Stomach (tissue), 9 donors: ENCODE measurements around the gene ZNF646. TPM values are rescaled to one million over a fixed set of nuclear protein-coding genes. Genes with fewer than 3 reads are reported as not detected.

ENCODE experiments used
- DNase-seq, 2 donors: peaks; one replicate each; pipeline versions ENCODE4 v3.0.0 to v3.0.0-alpha.2; 2013 to 2019
- H3K27ac ChIP-seq, 5 donors: fragments of 200-600 bp in 4 of 5; sonication (generic) in 4 of 5; one replicate each; pipeline ENCODE4 v1.5.1; 2013 to 2019; ENCODE audit warnings: mild to moderate bottlenecking in 1 of 5, moderate library complexity in 1 of 5
- H3K27me3 ChIP-seq, 3 donors: fragments of 200-600 bp; sonication (generic); one replicate each; pipeline ENCODE4 v1.5.1; 2017 to 2019; ENCODE audit warnings: mixed run types in 1 of 3
- H3K36me3 ChIP-seq, 4 donors: fragments of 200-600 bp; sonication (generic); 1 replicate in 3 of 4; 2 replicates in 1 of 4; pipeline ENCODE4 v1.5.1; 2016 to 2019
- H3K4me1 ChIP-seq, 4 donors: fragments of 200-600 bp; sonication (generic); one replicate each; pipeline ENCODE4 v1.5.1; 2016 to 2019
- H3K4me3 ChIP-seq, 4 donors: fragments of 200-600 bp; sonication (generic) in 3 of 4; one replicate each; pipeline ENCODE4 v1.5.1; 2016 to 2019; ENCODE audit warnings: mild to moderate bottlenecking in 1 of 4
- H3K9me3 ChIP-seq, 4 donors: fragments of 200-600 bp; sonication (generic); one replicate each; pipeline ENCODE4 v1.5.1; 2016 to 2019
- EP300 ChIP-seq: sonication (generic); formaldehyde crosslinking; IDR thresholded peaks from one replicate; pipeline ENCODE4 v1.6.1; 2017; ENCODE audit warnings: antibody characterized with exemption
- POLR2A ChIP-seq, 4 donors: fragments of 450-650 bp; IDR thresholded peaks; one replicate each; pipeline ENCODE4 v1.6.1; 2016; ENCODE audit warnings: antibody characterized with exemption in 4 of 4, control low read depth in 2 of 4, mild to moderate bottlenecking in 1 of 4, moderate library complexity in 1 of 4
- POLR2AphosphoS5 ChIP-seq, 3 donors: sonication (generic); formaldehyde crosslinking; IDR thresholded peaks; one replicate each; pipeline ENCODE4 v1.6.1; 2016; ENCODE audit warnings: antibody characterized with exemption in 3 of 3
- WGBS, 5 donors: extraction: QIAGEN DNeasy Blood & Tissue Kit in 3 of 5; methylation state at CpG; one replicate each; pipeline versions ENCODE4 v1.1.5 to v1.1.7; 2013 to 2018; 5-methylcytosine and 5-hydroxymethylcytosine counted together
- intact Hi-C: fragments of 100-400 bp; cut with DNase I; formaldehyde crosslinking; loops from one replicate; pipeline ENCODE4 v1.15.1; 2023; ENCODE audit warnings: low total_unique reads
- polyA plus RNA-seq, 3 donors: library from polyadenylated mRNA; stranded (reverse); fragments of 200-250 nt; gene quantifications; one replicate each; pipeline ENCODE4 v1.2.3, GENCODE V29; 2013
- total RNA-seq, 5 donors: library from RNA; depleted of rRNA; stranded (reverse); fragments of >200 nt; gene quantifications; one replicate each; pipeline versions ENCODE4 v1.1.0 to v1.2.3, GENCODE V29; 2014 to 2016
- TF ChIP-seq, protein P1 (sequence below), 7 experiments: fragments of 450-650 bp in 4 of 7; fragments of 200-600 bp in 3 of 7; sonication (generic) in 3 of 7; IDR thresholded peaks; one replicate each; pipeline ENCODE4 v1.5.1; 2016 to 2019; ENCODE audit warnings: antibody characterized with exemption in 7 of 7, control low read depth in 2 of 7, mild to moderate bottlenecking in 1 of 7
- donor health status: healthy with polysubstance abuse.
- donor health status: Bipolar disorder and iron deficiency.
- donor health status: healthy.

Gene ZNF646
- total and polyA plus RNA-seq, 8 donors: 2.1 to 13.4 (median 7.7) TPM

GRCh38 chr16:31083981-31084380, 9.8 kb downstream of the ZNF646 start:
- no peak for DNase-seq
- H3K27me3 ChIP-seq: no peaks in the 10 kb centered on the region
- peaks cover 0 to 31% (median 27%) of the 10 kb centered on the region in 4 donors for H3K4me1 ChIP-seq
- peaks cover 28 to 100% (median 93%) of the 10 kb centered on the region in 4 donors for H3K36me3 ChIP-seq
- no peak overlapping the region for H3K27ac ChIP-seq
- intact Hi-C loops: no loop called here
- no peak overlapping the region for H3K4me3 ChIP-seq
- 83 to 93% (median 87%) methylated on average over 11 to 13 of the region's 13 CpGs for WGBS, 5 donors
- TF ChIP-seq POLR2A (IDR thresholded peaks at IDR 0.05) (no peak), EP300 (no peak), POLR2AphosphoS5 (IDR thresholded peaks at IDR 0.05) (no peak)
- TF ChIP-seq, protein P1, sequence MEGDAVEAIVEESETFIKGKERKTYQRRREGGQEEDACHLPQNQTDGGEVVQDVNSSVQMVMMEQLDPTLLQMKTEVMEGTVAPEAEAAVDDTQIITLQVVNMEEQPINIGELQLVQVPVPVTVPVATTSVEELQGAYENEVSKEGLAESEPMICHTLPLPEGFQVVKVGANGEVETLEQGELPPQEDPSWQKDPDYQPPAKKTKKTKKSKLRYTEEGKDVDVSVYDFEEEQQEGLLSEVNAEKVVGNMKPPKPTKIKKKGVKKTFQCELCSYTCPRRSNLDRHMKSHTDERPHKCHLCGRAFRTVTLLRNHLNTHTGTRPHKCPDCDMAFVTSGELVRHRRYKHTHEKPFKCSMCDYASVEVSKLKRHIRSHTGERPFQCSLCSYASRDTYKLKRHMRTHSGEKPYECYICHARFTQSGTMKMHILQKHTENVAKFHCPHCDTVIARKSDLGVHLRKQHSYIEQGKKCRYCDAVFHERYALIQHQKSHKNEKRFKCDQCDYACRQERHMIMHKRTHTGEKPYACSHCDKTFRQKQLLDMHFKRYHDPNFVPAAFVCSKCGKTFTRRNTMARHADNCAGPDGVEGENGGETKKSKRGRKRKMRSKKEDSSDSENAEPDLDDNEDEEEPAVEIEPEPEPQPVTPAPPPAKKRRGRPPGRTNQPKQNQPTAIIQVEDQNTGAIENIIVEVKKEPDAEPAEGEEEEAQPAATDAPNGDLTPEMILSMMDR (IDR thresholded peaks at IDR 0.05): no peak
- no peaks in the 10 kb centered on the region for H3K9me3 ChIP-seq

DNA sequence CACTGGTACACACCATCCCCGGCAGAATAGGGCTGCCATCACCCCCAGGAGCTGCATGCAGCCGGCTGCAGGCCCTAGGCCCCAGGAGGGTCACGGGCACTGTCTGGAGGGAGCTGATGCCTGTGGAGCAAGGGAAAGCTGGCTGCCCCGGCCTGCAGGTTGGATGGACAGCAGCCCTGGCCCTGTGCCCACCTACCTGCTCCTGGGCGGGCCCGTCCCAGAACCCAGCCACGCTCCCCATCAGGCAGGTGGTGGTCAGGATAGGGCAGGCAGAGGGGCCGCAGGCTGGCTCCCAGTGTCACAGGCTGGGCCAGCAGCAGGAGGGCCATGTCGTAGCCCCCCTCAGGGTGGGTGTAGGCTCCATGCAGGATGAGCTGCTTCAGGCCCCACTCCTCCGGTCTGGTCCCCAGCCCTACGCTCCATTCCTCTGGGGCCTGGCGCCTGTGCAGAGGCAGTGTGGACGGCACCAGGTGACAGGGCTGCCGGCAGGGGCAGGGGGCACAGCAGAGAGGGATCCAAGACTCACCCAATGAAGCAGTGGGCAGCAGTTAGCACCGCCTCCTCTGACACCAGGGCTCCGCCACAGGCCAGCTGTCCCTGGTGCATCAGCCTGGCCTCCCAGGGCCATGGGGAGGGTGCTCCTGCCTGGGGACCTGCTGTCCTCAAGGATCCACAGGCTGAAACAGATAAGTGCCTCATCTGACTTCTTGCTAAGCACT, 10.5 kb downstream of the ZNF646 start:
- Histone ChIP-seq H3K27me3 (no peaks in the 10 kb centered on the region), H3K4me1 (peaks cover 0 to 31% (median 24%) of the 10 kb centered on the region in 4 donors), H3K36me3 (peaks cover 20 to 100% (median 93%) of the 10 kb centered on the region in 4 donors), H3K4me3 (no peak overlapping the region), H3K27ac (no peak overlapping the region), H3K9me3 (no peaks in the 10 kb centered on the region)
- intact Hi-C loops: no loop called here
- TF ChIP-seq, protein P1 (IDR thresholded peaks at IDR 0.05): no peak
- TF ChIP-seq EP300: no peak
- no peak for TF ChIP-seq POLR2AphosphoS5 (IDR thresholded peaks at IDR 0.05)
- TF ChIP-seq POLR2A (IDR thresholded peaks at IDR 0.05): no peak
- WGBS, 5 donors: 83 to 87% (median 85%) methylated on average over 9 to 16 of the region's 16 CpGs
- no peak for DNase-seq

DNA sequence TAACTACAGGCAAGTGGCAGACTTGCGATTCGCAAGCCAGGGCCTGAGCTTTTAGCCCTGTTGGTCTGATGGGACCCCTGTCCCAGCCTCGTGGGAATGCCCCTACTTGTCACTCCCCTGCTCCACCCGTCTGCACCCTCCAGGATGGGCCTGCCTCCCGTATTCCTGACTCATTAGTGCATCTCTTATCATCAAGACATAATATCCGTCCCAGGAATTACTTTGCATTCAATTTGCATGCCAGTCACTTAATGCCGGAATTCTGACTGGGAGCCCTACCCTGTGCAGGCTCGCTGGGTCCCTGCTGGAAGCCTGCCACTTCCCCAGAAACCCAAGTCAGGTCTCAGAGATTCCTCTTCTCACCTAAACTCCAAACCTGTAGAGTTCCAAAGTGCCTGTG, 11.2 kb downstream of the ZNF646 start:
- no peak overlapping the region for H3K27ac ChIP-seq
- H3K36me3 ChIP-seq: peaks cover 15 to 100% (median 91%) of the 10 kb centered on the region in 4 donors
- H3K4me1 ChIP-seq: peaks cover 0 to 31% (median 22%) of the 10 kb centered on the region in 4 donors
- no peak overlapping the region for H3K4me3 ChIP-seq
- 54 to 76% (median 71%) methylated on average over 8 of the region's 8 CpGs for WGBS, 5 donors
- TF ChIP-seq POLR2AphosphoS5 (IDR thresholded peaks at IDR 0.05): no peak
- no peaks in the 10 kb centered on the region for H3K27me3 ChIP-seq
- no peaks in the 10 kb centered on the region for H3K9me3 ChIP-seq
- DNase-seq: no peak
- intact Hi-C loops: no loop called here

DNA sequence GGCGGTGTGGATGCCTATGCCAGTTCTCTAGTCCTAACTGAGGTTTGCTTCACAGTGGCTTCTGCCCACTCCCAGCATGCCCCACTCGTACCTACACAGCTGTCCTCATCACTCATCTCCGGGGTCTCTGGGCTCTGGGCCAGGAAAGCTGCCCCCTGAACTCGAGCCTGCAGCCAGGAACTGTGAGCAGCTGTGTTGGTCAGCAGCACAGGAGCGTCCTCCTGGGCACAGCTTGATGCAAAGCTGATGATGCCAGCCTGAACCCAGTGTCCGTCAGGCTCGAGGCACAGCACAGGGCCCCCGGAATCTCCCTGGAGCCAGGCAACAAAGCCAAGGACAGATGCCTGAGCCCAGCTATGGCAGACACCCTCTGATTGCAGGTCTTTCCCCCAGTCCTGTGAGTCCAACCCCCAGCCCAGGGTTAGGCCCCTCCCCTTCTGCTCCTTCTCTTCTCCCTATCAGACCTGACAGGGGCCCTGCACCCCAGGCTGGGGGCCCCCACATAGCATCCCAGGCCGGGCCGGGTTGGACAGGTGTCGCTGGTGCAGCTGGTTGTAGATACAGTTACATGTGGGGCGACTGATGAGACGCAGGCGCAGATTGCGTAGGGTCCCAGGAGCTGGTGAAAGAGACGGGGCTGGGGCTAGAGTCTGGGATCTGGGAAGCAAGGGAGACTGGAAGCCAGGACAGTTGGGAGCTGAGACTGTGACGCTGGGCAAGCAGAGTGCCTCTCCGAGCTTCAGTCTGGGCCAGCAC, 11.8 kb downstream of the ZNF646 start:
- Histone ChIP-seq H3K27ac (no peak overlapping the region), H3K27me3 (no peaks in the 10 kb centered on the region), H3K4me3 (no peak overlapping the region), H3K4me1 (peaks cover 0 to 29% (median 20%) of the 10 kb centered on the region in 4 donors), H3K9me3 (no peaks in the 10 kb centered on the region), H3K36me3 (peaks cover 13 to 100% (median 91%) of the 10 kb centered on the region in 4 donors)
- 83 to 87% (median 85%) methylated on average over 17 to 18 of the region's 18 CpGs for WGBS, 5 donors
- TF ChIP-seq, protein P1 (IDR thresholded peaks at IDR 0.05): no peak
- TF ChIP-seq EP300: no peak
- no peak for TF ChIP-seq POLR2A (IDR thresholded peaks at IDR 0.05)
- TF ChIP-seq POLR2AphosphoS5 (IDR thresholded peaks at IDR 0.05): no peak
- intact Hi-C loops: no loop called here
- DNase-seq: no peak

GRCh38 chr16:31086629-31086906, 12.3 kb downstream of the ZNF646 start:
- no peak overlapping the region for H3K4me3 ChIP-seq
- TF ChIP-seq EP300 (no peak), POLR2A (IDR thresholded peaks at IDR 0.05) (no peak), POLR2AphosphoS5 (IDR thresholded peaks at IDR 0.05) (no peak)
- TF ChIP-seq, protein P1 (IDR thresholded peaks at IDR 0.05): no peak

More at GRCh38 chr16:31086629-31086906, 12.3 kb downstream of the ZNF646 start:
- no peak overlapping the region for H3K27ac ChIP-seq
- peaks cover 10 to 100% (median 90%) of the 10 kb centered on the region in 4 donors for H3K36me3 ChIP-seq
- H3K9me3 ChIP-seq: no peaks in the 10 kb centered on the region
- no peaks in the 10 kb centered on the region for H3K27me3 ChIP-seq
- H3K4me1 ChIP-seq: peaks cover 0 to 24% (median 14%) of the 10 kb centered on the region in 4 donors
- no peak for DNase-seq
- intact Hi-C loops: no loop called here
- 66 to 100% (median 83%) methylated on average over 2 to 6 of the region's 6 CpGs for WGBS, 5 donors
